Measurements from ENCODE around the gene LONP2. TPM values are rescaled to one million over a fixed set of nuclear protein-coding genes. Genes with fewer than 3 reads are reported as not detected.

LONP2 gene
- polyA plus RNA-seq, 2 of the 4 experiments (the other 2 are of a cell fraction): 27.8 to 51.3 TPM

GRCh38 chr16:48284772-48285409 lies 40.8 kb downstream of the LONP2 start:
- DNase-seq (ENCODE audit: low read depth in 1 of 2, low spot score in 1 of 2): no peak
- ATAC-seq: no peak
- TF ChIP-seq PBX3 (IDR thresholded peaks at IDR 0.05): no peak
- TF ChIP-seq BHLHE40 (IDR thresholded peaks at IDR 0.05; ENCODE audit: low read depth, low read length): no peak
- no peak for TF ChIP-seq CHD2 (IDR thresholded peaks at IDR 0.05; ENCODE audit: low read length, partially characterized antibody)
- no peak for TF ChIP-seq CBX8 (IDR thresholded peaks at IDR 0.05)
- TF ChIP-seq ZC3H11A (IDR thresholded peaks at IDR 0.05): no peak
- no peak for TF ChIP-seq MYC (IDR thresholded peaks at IDR 0.05; ENCODE audit: borderline replicate concordance, low read length)
- TF ChIP-seq ELK1 (IDR thresholded peaks at IDR 0.05; ENCODE audit: low read depth, low read length): no peak
- no peak for TF ChIP-seq SREBF2 (IDR thresholded peaks at IDR 0.05)
- no peak for TF ChIP-seq NR3C1 (IDR thresholded peaks at IDR 0.05)
- no peak for TF ChIP-seq E2F6 (IDR thresholded peaks at IDR 0.05; ENCODE audit: borderline replicate concordance, low read depth)
- no peak for TF ChIP-seq RNF2 (IDR thresholded peaks at IDR 0.05; ENCODE audit: borderline replicate concordance, low read depth)
- no peak for TF ChIP-seq HOXB5 (CRISPR knock-in tag; IDR thresholded peaks at IDR 0.05)
- TF ChIP-seq HMGXB4 (CRISPR knock-in tag; IDR thresholded peaks at IDR 0.05; ENCODE audit: borderline replicate concordance): no peak
- no peak for TF ChIP-seq POLR2A (IDR thresholded peaks at IDR 0.05; ENCODE audit: low read length)
- no peak for TF ChIP-seq POLR2AphosphoS2 (conservative IDR thresholded peaks at IDR 0.05; ENCODE audit: low read length)
- TF ChIP-seq RARB (CRISPR knock-in tag; IDR thresholded peaks at IDR 0.05): no peak
- no peak for TF ChIP-seq ZSCAN20 (CRISPR knock-in tag; IDR thresholded peaks at IDR 0.05)
- TF ChIP-seq USF2 (IDR thresholded peaks at IDR 0.05): no peak
- 96% methylated on average over 4 of the region's 4 CpGs for WGBS (ENCODE audit: missing lambda C conversion rate)
- no peak for FAIRE-seq
- Histone ChIP-seq H3K4me3 (no peak overlapping the region), H3K4me2 (no peak overlapping the region), H3K4me1 (no peaks in the 10 kb centered on the region), H3K27ac (no peak overlapping the region), H3K9me3 (peaks cover 16% of the 10 kb centered on the region)
- CTCF ChIA-PET: no interaction called here
- POLR2A ChIA-PET: no interaction called here

GRCh38 chr16:48287239-48287638 lies 43.1 kb downstream of the LONP2 start:
- Histone ChIP-seq H3K4me1 (no peaks in the 10 kb centered on the region), H3K27ac (no peak overlapping the region), H3K4me3 (no peak overlapping the region), H3K4me2 (no peak overlapping the region), H3K9me3 (peaks cover 16% of the 10 kb centered on the region)
- no peak for FAIRE-seq
- no peak for DNase-seq (ENCODE audit: low read depth in 1 of 2, low spot score in 1 of 2)
- ChIA-PET POLR2A (no interaction called here), CTCF (no interaction called here)
- ATAC-seq: no peak
- TF ChIP-seq CBX2 (IDR thresholded peaks at IDR 0.05; ENCODE audit: borderline replicate concordance, low read depth) (no peak), HEYL (CRISPR knock-in tag; IDR thresholded peaks at IDR 0.05) (no peak), MYC (IDR thresholded peaks at IDR 0.05; ENCODE audit: borderline replicate concordance, low read length) (no peak), NR3C1 (IDR thresholded peaks at IDR 0.05) (no peak), CHD2 (IDR thresholded peaks at IDR 0.05; ENCODE audit: low read length, partially characterized antibody) (no peak), ZC3H11A (IDR thresholded peaks at IDR 0.05) (no peak), EP300 (IDR thresholded peaks at IDR 0.05) (no peak), GATA3 (IDR thresholded peaks at IDR 0.05; ENCODE audit: borderline replicate concordance) (no peak), CTCF (IDR thresholded peaks at IDR 0.05) (no peak), EHMT2 (IDR thresholded peaks at IDR 0.05; ENCODE audit: low read depth) (no peak), MAX (IDR thresholded peaks at IDR 0.05) (no peak), SMC3 (IDR thresholded peaks at IDR 0.05) (no peak), HES2 (IDR thresholded peaks at IDR 0.05) (no peak), ELK1 (IDR thresholded peaks at IDR 0.05; ENCODE audit: low read depth, low read length) (no peak), NFE2L2 (conservative IDR thresholded peaks at IDR 0.05; ENCODE audit: low read length) (no peak)
